HG03039 (cell line): ENCODE data around the gene PADI4.
"Not testable (repeated sequence)": the region's sequence is repeated elsewhere in the genome, so short reads cannot be mapped to it uniquely, and the experiment has no call there.

Experiments
- ATAC-seq: cut with Tn5 transposase; IDR thresholded peaks from one replicate; pipeline ENCODE4 v1.9.1; 2021; ENCODE audit warnings: mild to moderate bottlenecking, moderate library complexity; ENCODE audit not compliant: unreplicated experiment

The PADI4 gene

GRCh38 chr1:17310068-17310640, 2.2 kb downstream of the PADI4 start:
- ATAC-seq = no peak

- no peak for ATAC-seq
Measured at GRCh38 chr1:17313530-17314309, 5.7 kb downstream of the PADI4 start.

GRCh38 chr1:17314491-17314971, 6.5 kb downstream of the PADI4 start:
- ATAC-seq = no peak

GRCh38 chr1:17315542-17316130, 7.6 kb downstream of the PADI4 start:
- ATAC-seq = no peak

GRCh38 chr1:17316704-17317103, 8.7 kb downstream of the PADI4 start:
- no peak for ATAC-seq

GRCh38 chr1:17318262-17318661, 10.3 kb downstream of the PADI4 start:
- no peak for ATAC-seq

GRCh38 chr1:17319561-17320350, 11.8 kb downstream of the PADI4 start:
- ATAC-seq = no peak

- ATAC-seq = not testable (repeated sequence)
Measured at GRCh38 chr1:17321857-17322390, 13.9 kb downstream of the PADI4 start.

GRCh38 chr1:17328855-17329254, 20.9 kb downstream of the PADI4 start:
- no peak for ATAC-seq

GRCh38 chr1:17329610-17330009, 21.6 kb downstream of the PADI4 start:
- no peak for ATAC-seq

GRCh38 chr1:17330856-17331255, 22.9 kb downstream of the PADI4 start:
- ATAC-seq = no peak

GRCh38 chr1:17333081-17333480, 25.1 kb downstream of the PADI4 start:
- ATAC-seq = no peak

- no peak for ATAC-seq
Measured at GRCh38 chr1:17335821-17336710, 28.1 kb downstream of the PADI4 start.

- no peak for ATAC-seq
Measured at GRCh38 chr1:17338706-17339493, 30.9 kb downstream of the PADI4 start.

GRCh38 chr1:17339521-17339920, 31.5 kb downstream of the PADI4 start:
- ATAC-seq = no peak

- no peak for ATAC-seq
Measured at GRCh38 chr1:17340358-17340757, 32.4 kb downstream of the PADI4 start.

- ATAC-seq = no peak
Measured at GRCh38 chr1:17342014-17342441, 34.0 kb downstream of the PADI4 start.

GRCh38 chr1:17345506-17345905, 37.5 kb downstream of the PADI4 start:
- ATAC-seq = not testable (repeated sequence)
